ENCODE data around the gene GLIPR2. TPM values are rescaled to one million over a fixed set of nuclear protein-coding genes. Genes with fewer than 3 reads are reported as not detected.
"Not testable (repeated sequence)": the region's sequence is repeated elsewhere in the genome, so short reads cannot be mapped to it uniquely, and the experiment has no call there.

GLIPR2 gene
- total RNA-seq, 3 donors from 2014 or later: 5.3 to 7.6 (median 6.1) TPM

GRCh38 chr9:36174731-36175130 is 38.2 kb downstream of the GLIPR2 start:
- H3K36me3 Mint-ChIP-seq (ENCODE audit: insufficient read depth): no peaks in the 10 kb centered on the region
- ATAC-seq (no peak), DNase-seq (no peak)
- H3K4me1 Mint-ChIP-seq (ENCODE audit: low read depth): peaks cover 4% of the 10 kb centered on the region
- H3K9me3 Mint-ChIP-seq: no peaks in the 10 kb centered on the region
- H3K27me3 Mint-ChIP-seq (ENCODE audit: low read depth): no peaks in the 10 kb centered on the region
- no peak overlapping the region for H3K4me3 Mint-ChIP-seq

- not testable (repeated sequence) for ATAC-seq; H3K27me3 Mint-ChIP-seq (ENCODE audit: low read depth); H3K4me3 Mint-ChIP-seq; DNase-seq; H3K4me1 Mint-ChIP-seq (ENCODE audit: low read depth); H3K9me3 Mint-ChIP-seq; H3K36me3 Mint-ChIP-seq (ENCODE audit: insufficient read depth)
These were observed 38.7 kb downstream of the GLIPR2 start for GRCh38 chr9:36175209-36175608.

GRCh38 chr9:36176496-36176895 is 40.0 kb downstream of the GLIPR2 start:
- H3K36me3 Mint-ChIP-seq (ENCODE audit: insufficient read depth); H3K4me3 Mint-ChIP-seq; DNase-seq; ATAC-seq; H3K4me1 Mint-ChIP-seq (ENCODE audit: low read depth); H3K9me3 Mint-ChIP-seq; H3K27me3 Mint-ChIP-seq (ENCODE audit: low read depth): not testable (repeated sequence)

GRCh38 chr9:36177571-36177970 is 41.0 kb downstream of the GLIPR2 start:
- Mint-ChIP-seq H3K36me3 (ENCODE audit: insufficient read depth) (no peaks in the 10 kb centered on the region), H3K9me3 (peaks cover 5% of the 10 kb centered on the region), H3K27me3 (ENCODE audit: low read depth) (no peaks in the 10 kb centered on the region), H3K4me1 (ENCODE audit: low read depth) (peaks cover 4% of the 10 kb centered on the region), H3K4me3 (no peak overlapping the region)
- ATAC-seq (no peak), DNase-seq (no peak)

GRCh38 chr9:36180243-36180642 is 43.7 kb downstream of the GLIPR2 start:
- DNase-seq; H3K27me3 Mint-ChIP-seq (ENCODE audit: low read depth); H3K4me1 Mint-ChIP-seq (ENCODE audit: low read depth); ATAC-seq; H3K36me3 Mint-ChIP-seq (ENCODE audit: insufficient read depth); H3K9me3 Mint-ChIP-seq; H3K4me3 Mint-ChIP-seq: not testable (repeated sequence)

GRCh38 chr9:36187414-36187813 is 50.9 kb downstream of the GLIPR2 start:
- H3K27me3 Mint-ChIP-seq (ENCODE audit: low read depth): no peaks in the 10 kb centered on the region
- no peaks in the 10 kb centered on the region for H3K9me3 Mint-ChIP-seq
- DNase-seq (no peak), ATAC-seq (no peak)
- H3K4me3 Mint-ChIP-seq: no peak overlapping the region
- H3K36me3 Mint-ChIP-seq (ENCODE audit: insufficient read depth): no peaks in the 10 kb centered on the region
- peaks cover 19% of the 10 kb centered on the region for H3K4me1 Mint-ChIP-seq (ENCODE audit: low read depth)

GRCh38 chr9:36188212-36188611 is 51.7 kb downstream of the GLIPR2 start:
- H3K27me3 Mint-ChIP-seq (ENCODE audit: low read depth): no peaks in the 10 kb centered on the region
- H3K4me1 Mint-ChIP-seq (ENCODE audit: low read depth): peaks cover 27% of the 10 kb centered on the region
- peaks cover 3% of the 10 kb centered on the region for H3K36me3 Mint-ChIP-seq (ENCODE audit: insufficient read depth)
- H3K9me3 Mint-ChIP-seq: no peaks in the 10 kb centered on the region
- no peak overlapping the region for H3K4me3 Mint-ChIP-seq
- DNase-seq (no peak), ATAC-seq (no peak)

- Mint-ChIP-seq H3K4me3 (peak overlapping the region; percentile 99), H3K27me3 (ENCODE audit: low read depth) (no peaks in the 10 kb centered on the region), H3K4me1 (ENCODE audit: low read depth) (peaks cover 44% of the 10 kb centered on the region), H3K9me3 (no peaks in the 10 kb centered on the region), H3K36me3 (ENCODE audit: insufficient read depth) (peaks cover 10% of the 10 kb centered on the region)
- no peak for DNase-seq
- ATAC-seq: no peak
These were observed 53.4 kb downstream of the GLIPR2 start for GRCh38 chr9:36189976-36190375.

- no peaks in the 10 kb centered on the region for H3K27me3 Mint-ChIP-seq (ENCODE audit: low read depth)
- ATAC-seq (peak; percentile 98 to 99), DNase-seq (peak; percentile 86)
- peaks cover 14% of the 10 kb centered on the region for H3K36me3 Mint-ChIP-seq (ENCODE audit: insufficient read depth)
- H3K9me3 Mint-ChIP-seq: no peaks in the 10 kb centered on the region
- peak within 1 kb of the TSS; percentile 99 for H3K4me3 Mint-ChIP-seq
- H3K4me1 Mint-ChIP-seq (ENCODE audit: low read depth): peaks cover 51% of the 10 kb centered on the region
These were observed 54.1 kb downstream of the GLIPR2 start, which contains the start of gene CLTA for GRCh38 chr9:36190388-36191289. TSS of gene CLTA (plus strand) at chr9:36190921. CDS start at chr9:36191057, 136 bp downstream.

- ATAC-seq (peak; percentile 24 to 37), DNase-seq (peak; percentile 38)
- peaks cover 51% of the 10 kb centered on the region for H3K4me1 Mint-ChIP-seq (ENCODE audit: low read depth)
These were observed 54.7 kb downstream of the GLIPR2 start for GRCh38 chr9:36191290-36191645.

GRCh38 chr9:36191686-36192085 is 55.2 kb downstream of the GLIPR2 start:
- Mint-ChIP-seq H3K4me1 (ENCODE audit: low read depth) (peaks cover 52% of the 10 kb centered on the region), H3K9me3 (no peaks in the 10 kb centered on the region), H3K4me3 (peak overlapping the region; percentile 99), H3K36me3 (ENCODE audit: insufficient read depth) (peaks cover 14% of the 10 kb centered on the region), H3K27me3 (ENCODE audit: low read depth) (no peaks in the 10 kb centered on the region)
- ATAC-seq (no peak), DNase-seq (no peak)

More at GRCh38 chr9:36191290-36191645, 54.7 kb downstream of the GLIPR2 start:
- no peaks in the 10 kb centered on the region for H3K9me3 Mint-ChIP-seq
- H3K27me3 Mint-ChIP-seq (ENCODE audit: low read depth): no peaks in the 10 kb centered on the region
- H3K36me3 Mint-ChIP-seq (ENCODE audit: insufficient read depth): peaks cover 14% of the 10 kb centered on the region
- peak overlapping the region; percentile 99 for H3K4me3 Mint-ChIP-seq

- H3K36me3 Mint-ChIP-seq (ENCODE audit: insufficient read depth): peaks cover 14% of the 10 kb centered on the region
- ATAC-seq: no peak
- H3K4me3 Mint-ChIP-seq: peak overlapping the region; percentile 99
- H3K9me3 Mint-ChIP-seq: no peaks in the 10 kb centered on the region
- peaks cover 54% of the 10 kb centered on the region for H3K4me1 Mint-ChIP-seq (ENCODE audit: low read depth)
- no peak for DNase-seq
- no peaks in the 10 kb centered on the region for H3K27me3 Mint-ChIP-seq (ENCODE audit: low read depth)
These were observed 55.7 kb downstream of the GLIPR2 start for GRCh38 chr9:36192196-36192595.

- H3K27me3 Mint-ChIP-seq (ENCODE audit: low read depth): no peaks in the 10 kb centered on the region
- ATAC-seq: no peak
- no peaks in the 10 kb centered on the region for H3K9me3 Mint-ChIP-seq
- DNase-seq: no peak
- H3K4me3 Mint-ChIP-seq: peak overlapping the region; percentile 99
- H3K4me1 Mint-ChIP-seq (ENCODE audit: low read depth): peaks cover 54% of the 10 kb centered on the region
- peaks cover 18% of the 10 kb centered on the region for H3K36me3 Mint-ChIP-seq (ENCODE audit: insufficient read depth)
These were observed 56.5 kb downstream of the GLIPR2 start for GRCh38 chr9:36193023-36193422.

GRCh38 chr9:36194326-36195000 is 57.9 kb downstream of the GLIPR2 start:
- peaks cover 54% of the 10 kb centered on the region for H3K4me1 Mint-ChIP-seq (ENCODE audit: low read depth)
- H3K36me3 Mint-ChIP-seq (ENCODE audit: insufficient read depth): peaks cover 20% of the 10 kb centered on the region
- no peaks in the 10 kb centered on the region for H3K9me3 Mint-ChIP-seq
- H3K27me3 Mint-ChIP-seq (ENCODE audit: low read depth): no peaks in the 10 kb centered on the region
- H3K4me3 Mint-ChIP-seq: peak overlapping the region; percentile 39
- no peak for DNase-seq
- no peak for ATAC-seq
